GM12878 (cell line): ENCODE data around the gene MAP4. TPM values are rescaled to one million over a fixed set of nuclear protein-coding genes. Genes with fewer than 3 reads are reported as not detected.

Source experiments
- ATAC-seq: fragments of 200-7000 bp; cut with Tn5 transposase; 3 replicates; pipeline ENCODE4 v1.9.1; 2020; ENCODE audit warnings: mild to moderate bottlenecking, moderate library complexity
- BruUV-seq: library from RNA; stranded (reverse); fragments of 400-500 nt; replicated peaks from 2 replicates; lab custom pipeline; 2021; lab: Mats Ljungman, UMichigan
- CTCF ChIA-PET: fragments of 300-600 bp; sonication (Branson Sonifier 250); formaldehyde crosslinking; extraction: SDS; loops from one replicate; lab custom pipeline; 2021; ENCODE audit warnings: inconsistent platforms; lab: Yijun Ruan, JAX
- POLR2A ChIA-PET: fragments of 350-600 bp; formaldehyde crosslinking; extraction: SDS; loops from one replicate; lab custom pipeline; 2021; ENCODE audit warnings: inconsistent platforms; lab: Charles Lee
- RAD21 ChIA-PET: fragments of 300-600 bp; sonication (Branson Sonifier 250); formaldehyde crosslinking; loops from one replicate; lab custom pipeline; 2023; ENCODE audit warnings: antibody characterized with exemption; ENCODE audit not compliant: unreplicated experiment; lab: Charles Lee
- SMC1A ChIA-PET: fragments of 300-600 bp; sonication (Branson Sonifier 250); formaldehyde crosslinking; loops from one replicate; lab custom pipeline; 2023; ENCODE audit not compliant: unreplicated experiment, uncharacterized antibody; lab: Charles Lee
- DNase-seq: peaks from one replicate; pipeline ENCODE4 v3.0.0-alpha.2; 2011; ENCODE audit warnings: low read depth, low spot score
- FAIRE-seq: peaks from 3 replicates; lab custom pipeline; 2011; peaks lifted over from hg19 to GRCh38; lab: Jason Lieb, UNC
- H2AFZ ChIP-seq: 2 replicates; pipeline ENCODE4 v1.6.0; 2011; ENCODE audit warnings: low read depth, low read length, control low read depth; ENCODE audit not compliant: control insufficient read depth
- H3K27ac ChIP-seq: 2 replicates; pipeline ENCODE4 v1.5.1; 2011; ENCODE audit warnings: control low read depth; ENCODE audit not compliant: control insufficient read depth, insufficient read depth
- H3K27me3 ChIP-seq, 2 experiments: replicated peaks in 1 of 2; 2 replicates each; pipeline versions ENCODE4 v1.6.0 to v1.6.1; 2011; ENCODE audit warnings: low read length in 1 of 2; ENCODE audit not compliant: control insufficient read depth in 2 of 2, insufficient read depth in 2 of 2
- H3K36me3 ChIP-seq, 2 experiments: 2 replicates each; pipeline ENCODE4 v1.5.1; 2011; ENCODE audit warnings: low read length in 1 of 2; ENCODE audit not compliant: control insufficient read depth in 2 of 2, insufficient read depth in 2 of 2
- H3K4me1 ChIP-seq: 2 replicates; pipeline ENCODE4 v1.6.1; 2011; ENCODE audit warnings: mild to moderate bottlenecking, low read length, moderate library complexity, mixed read lengths; ENCODE audit not compliant: control insufficient read depth, insufficient read depth
- H3K4me2 ChIP-seq: 2 replicates; pipeline ENCODE4 v1.6.0; 2011; ENCODE audit warnings: control low read depth; ENCODE audit not compliant: control insufficient read depth, insufficient read depth
- H3K4me3 ChIP-seq: fragments of 200-600 bp; sonication (generic); 2 replicates; pipeline ENCODE4 v1.5.1; 2016
- H3K79me2 ChIP-seq: 2 replicates; pipeline ENCODE4 v1.6.0; 2011; ENCODE audit warnings: low read length; ENCODE audit not compliant: control insufficient read depth, insufficient read depth
- H3K9ac ChIP-seq: 2 replicates; pipeline ENCODE4 v1.8.0; 2011; ENCODE audit warnings: low read length, control low read depth, mixed read lengths; ENCODE audit not compliant: control insufficient read depth, insufficient read depth
- H3K9me3 ChIP-seq: replicated peaks from 3 replicates; pipeline ENCODE4 v1.5.1; 2011; ENCODE audit warnings: mild to moderate bottlenecking, low read length; ENCODE audit not compliant: control insufficient read depth, insufficient read depth
- H4K20me1 ChIP-seq: 2 replicates; pipeline ENCODE4 v1.6.0; 2011; ENCODE audit not compliant: control insufficient read depth, insufficient read depth
- ATF2 ChIP-seq: IDR thresholded peaks from 2 replicates; pipeline ENCODE4 v1.6.1; 2012; ENCODE audit warnings: low read length, inconsistent platforms
- IKZF1 ChIP-seq: fragments of 450-650 bp; conservative IDR thresholded peaks from 2 replicates; pipeline ENCODE4 v1.6.1; 2017; ENCODE audit warnings: antibody characterized with exemption, mild to moderate bottlenecking
- JUNB ChIP-seq: IDR thresholded peaks from 2 replicates; pipeline ENCODE4 v1.6.1; 2016; ENCODE audit warnings: antibody characterized with exemption, mild to moderate bottlenecking
- KAT2A ChIP-seq: conservative IDR thresholded peaks from 2 replicates; pipeline ENCODE4 v1.6.1; 2011; ENCODE audit warnings: low read depth, low read length; ENCODE audit not compliant: control insufficient read depth
- MTA3 ChIP-seq: IDR thresholded peaks from 2 replicates; pipeline ENCODE4 v1.6.1; 2012; ENCODE audit warnings: low read length, inconsistent platforms, borderline replicate concordance
- PKNOX1 ChIP-seq: fragments of 450-650 bp; IDR thresholded peaks from 2 replicates; pipeline ENCODE4 v1.6.1; 2016; ENCODE audit warnings: mild to moderate bottlenecking
- WGBS: methylation state at CpG from one replicate; pipeline ENCODE4 v1.1.6; 2016; ENCODE audit warnings: low lambda C conversion rate; ENCODE audit not compliant: insufficient replicate concordance, insufficient coverage; ENCODE audit errors: missing lambda C conversion rate; 5-methylcytosine and 5-hydroxymethylcytosine counted together
- in situ Hi-C: fragments of 300-500 bp; cut with MboI; formaldehyde crosslinking; loops from 9 replicates; pipeline ENCODE4 v1.14.3; 2018; ENCODE audit warnings: mixed read lengths
- intact Hi-C: fragments of 100-400 bp; cut with micrococcal nuclease; formaldehyde crosslinking; loops from one replicate; pipeline ENCODE4 v1.14.2; 2022; ENCODE audit not compliant: unreplicated experiment
- polyA plus RNA-seq, 11 experiments: library from polyadenylated mRNA; depleted of rRNA in 4 of 11; unstranded in 6 of 11; stranded (reverse) in 5 of 11; fragments of >200 nt; fragmentation: Nextera tagmentation in 4 of 11; fragmentation: Illumina TruSeq in 1 of 11; extraction: Ambion mirVana in 4 of 11; extraction: Trizol in 1 of 11; gene quantifications; 1 replicate in 1 of 11; 2 replicates in 10 of 11; pipeline versions ENCODE4 v1.2.1 to v1.2.3, GENCODE V29; 2011 to 2016; ENCODE audit warnings: inconsistent platforms in 2 of 11, missing spikeins in 2 of 11, low read depth in 1 of 11
- total RNA-seq, 4 experiments: library from RNA; depleted of rRNA in 3 of 4; stranded (reverse); fragments of >200 nt in 3 of 4; fragmentation: Illumina TruSeq in 1 of 4; extraction: Trizol in 1 of 4; gene quantifications; 2 replicates each; pipeline versions ENCODE4 v1.2.1 to v1.2.3, GENCODE V29; 2013 to 2021

Gene MAP4
- total and polyA plus RNA-seq, 10 of the 15 experiments (the other 5 are each of a cell fraction or from before 2014, with no cell fraction given): 22.2 to 145 (median 47.2) TPM

GRCh38 chr3:47916696-47917095, 99.5 kb downstream of the MAP4 start:
- ChIA-PET RAD21 (no interaction called here), CTCF (interaction anchor here (0.8 kb wide), 1 partner anchor 46 kb away, joined by 3 read pairs; no protein-coding TSS in a partner anchor), POLR2A (no interaction called here), SMC1A (no interaction called here)
- Histone ChIP-seq H3K4me1 (no peaks in the 10 kb centered on the region), H3K4me3 (no peak overlapping the region), H3K27ac (no peak overlapping the region), H3K9ac (no peak overlapping the region), H3K4me2 (no peak overlapping the region), H3K9me3 (no peaks in the 10 kb centered on the region), H4K20me1 (no peaks in the 10 kb centered on the region), H3K79me2 (no peaks in the 10 kb centered on the region), H3K27me3 (no peaks in the 10 kb centered on the region), H3K36me3 (peaks cover 16 to 27% of the 10 kb centered on the region in 2 experiments), H2AFZ (no peak overlapping the region)
- WGBS: 97% methylated on average over 2 of the region's 2 CpGs
- intact Hi-C loops: no loop called here
- TF ChIP-seq KAT2A: no peak
- no peak for TF ChIP-seq MTA3
- no peak for TF ChIP-seq JUNB
- TF ChIP-seq IKZF1: no peak
- no peak for TF ChIP-seq ATF2
- TF ChIP-seq PKNOX1: no peak
- DNase-seq (no peak), ATAC-seq (no peak), FAIRE-seq (no peak)
- in situ Hi-C loops: no loop called here
- BruUV-seq: no TSS peak
